Thymus (tissue), 11 donors: ENCODE measurements around the gene ERCC4. TPM values are rescaled to one million over a fixed set of nuclear protein-coding genes. Genes with fewer than 3 reads are reported as not detected.

Experiments used
- DNase-seq, 9 donors: peaks; one replicate each; pipeline ENCODE4 v3.0.0-alpha.2; 2013; ENCODE audit warnings: low spot score in 9 of 9, low read depth in 6 of 9, missing footprints in 1 of 9
- H3K27ac ChIP-seq, 2 donors: one replicate each; pipeline ENCODE4 v1.5.1; 2013; ENCODE audit warnings: control low read depth in 1 of 2, low read depth in 1 of 2, low read length in 1 of 2, mild to moderate bottlenecking in 1 of 2, moderate library complexity in 1 of 2
- H3K27me3 ChIP-seq, 2 donors: one replicate each; pipeline ENCODE4 v1.5.1; 2013; ENCODE audit warnings: low read length in 1 of 2; ENCODE audit not compliant: control insufficient read depth in 2 of 2, insufficient read depth in 1 of 2
- H3K36me3 ChIP-seq, 2 donors: one replicate each; pipeline ENCODE4 v1.5.1; 2013; ENCODE audit warnings: low read length in 1 of 2, mild to moderate bottlenecking in 1 of 2, moderate library complexity in 1 of 2; ENCODE audit not compliant: control insufficient read depth in 2 of 2, insufficient read depth in 2 of 2
- H3K4me1 ChIP-seq, 2 donors: one replicate each; pipeline ENCODE4 v1.5.1; 2013; ENCODE audit warnings: low read length in 2 of 2; ENCODE audit not compliant: control insufficient read depth in 2 of 2, insufficient read depth in 2 of 2
- H3K4me3 ChIP-seq, 2 donors: one replicate each; pipeline ENCODE4 v1.5.1; 2013; ENCODE audit warnings: low read length in 2 of 2, control low read depth in 1 of 2, mild to moderate bottlenecking in 1 of 2
- H3K9me3 ChIP-seq, 2 donors: one replicate each; pipeline ENCODE4 v1.5.1; 2013; ENCODE audit warnings: low read length in 1 of 2, mild to moderate bottlenecking in 1 of 2; ENCODE audit not compliant: control insufficient read depth in 2 of 2, insufficient read depth in 1 of 2
- WGBS: extraction: QIAGEN DNeasy Blood & Tissue Kit; methylation state at CpG from one replicate; pipeline ENCODE4 v1.1.7; 2013; 5-methylcytosine and 5-hydroxymethylcytosine counted together
- polyA plus RNA-seq: library from polyadenylated mRNA; stranded (reverse); fragments of 200-250 nt; gene quantifications from one replicate; pipeline ENCODE4 v1.2.3, GENCODE V29; 2013
- total RNA-seq: library from RNA; stranded (reverse); fragments of 120-200 nt; gene quantifications from one replicate; pipeline ENCODE4 v1.2.4, GENCODE V29; 2013
- donor health status: healthy.

ERCC4 gene
- total and polyA plus RNA-seq, 2 donors, result 4.4 to 7.8 TPM

DNA sequence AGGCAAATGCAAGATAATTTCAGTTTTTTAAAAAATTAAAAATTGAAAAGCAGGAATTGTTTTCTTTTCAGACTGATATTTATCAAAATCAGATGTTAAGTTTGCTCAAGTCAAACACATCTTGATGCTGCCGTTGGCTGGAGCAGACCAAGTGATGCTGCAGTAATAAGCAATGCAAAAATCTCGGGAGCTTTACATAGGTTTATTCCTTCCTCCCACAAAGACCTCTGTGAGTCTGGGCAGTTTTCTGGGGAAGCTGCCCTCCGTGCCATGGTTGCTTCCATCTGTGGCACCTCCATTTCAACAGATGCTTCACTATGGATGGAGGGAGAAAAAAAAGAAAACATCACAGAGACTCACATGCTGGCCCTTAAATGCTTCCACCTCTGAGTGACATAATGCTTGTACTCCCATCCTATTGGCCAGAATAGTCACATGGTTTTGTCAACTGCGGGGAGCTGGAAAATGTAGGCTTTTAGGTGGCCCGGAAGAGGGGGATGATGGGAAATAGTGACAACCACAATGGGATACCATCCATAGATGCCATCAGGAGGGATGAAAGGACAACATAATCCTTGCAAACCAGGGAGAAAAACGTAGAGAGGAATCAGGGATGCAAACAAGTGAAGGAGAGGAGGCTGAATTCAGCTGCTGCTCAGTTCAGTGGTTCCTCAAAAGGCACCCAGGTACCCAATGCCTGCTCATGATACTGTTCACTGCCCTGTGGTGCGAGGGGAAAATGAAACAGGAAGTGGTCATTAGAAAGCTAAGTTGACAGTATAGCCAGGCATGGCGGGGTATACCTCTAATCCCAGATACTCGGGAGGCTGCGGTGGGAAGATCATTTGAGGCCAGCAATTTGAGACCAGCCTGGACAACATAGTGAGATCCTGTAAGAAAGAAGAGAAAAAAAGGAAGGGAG, 13.5 kb upstream of the ERCC4 start:
- WGBS, result 86% methylated on average over 10 of the region's 10 CpGs
- DNase-seq, result no peak

DNA sequence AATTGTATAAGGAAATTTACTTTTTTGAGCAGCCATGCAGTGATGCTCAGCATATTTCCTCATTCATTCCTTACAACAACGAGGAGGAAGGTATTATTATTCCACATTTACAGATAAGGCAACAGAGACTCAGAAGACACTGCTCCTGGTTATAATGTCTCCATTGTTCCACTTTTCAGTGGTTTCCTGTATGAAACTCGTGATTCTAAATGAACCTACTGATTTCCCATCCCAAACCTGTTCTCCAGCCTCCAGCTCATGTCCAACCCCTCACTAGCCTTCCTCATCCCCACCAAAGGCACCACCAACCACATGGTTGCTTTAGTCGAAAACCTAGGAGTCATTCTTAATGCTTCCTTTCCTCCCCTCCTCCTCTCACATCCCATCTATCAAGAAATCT, 12.5 kb upstream of the ERCC4 start:
- no peaks in the 10 kb centered on the region for H3K27me3 ChIP-seq
- no peak overlapping the region for H3K4me3 ChIP-seq
- no peaks in the 10 kb centered on the region for H3K9me3 ChIP-seq
- H3K27ac ChIP-seq, result no peak overlapping the region
- no peaks in the 10 kb centered on the region for H3K4me1 ChIP-seq
- H3K36me3 ChIP-seq, result no peaks in the 10 kb centered on the region
- DNase-seq, result no peak
- 64% methylated on average over 3 of the region's 3 CpGs for WGBS

More for the DNA sequence above, 13.5 kb upstream of the ERCC4 start:
- H3K4me1 ChIP-seq, result no peaks in the 10 kb centered on the region
- no peak overlapping the region for H3K27ac ChIP-seq
- H3K27me3 ChIP-seq, result no peaks in the 10 kb centered on the region
- no peaks in the 10 kb centered on the region for H3K9me3 ChIP-seq
- no peaks in the 10 kb centered on the region for H3K36me3 ChIP-seq
- H3K4me3 ChIP-seq, result no peak overlapping the region

DNA sequence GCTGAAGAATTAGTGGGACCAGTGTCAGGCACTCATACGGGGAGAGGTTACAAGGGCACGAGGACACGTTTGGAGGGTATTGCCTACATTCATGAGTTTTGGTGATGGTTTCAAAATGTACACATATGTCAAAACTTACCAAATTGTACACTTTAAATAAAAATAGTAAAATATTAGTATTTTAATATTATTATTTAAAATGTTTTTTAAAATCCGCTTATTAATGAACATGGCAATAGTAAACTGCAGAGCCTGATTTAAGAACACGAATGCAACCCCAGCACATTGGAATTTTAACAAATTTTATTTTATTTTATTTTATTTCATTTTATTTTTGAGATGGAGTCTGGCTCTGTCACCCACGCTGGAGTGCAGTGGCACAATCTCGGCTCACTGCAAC, 10.9 kb upstream of the ERCC4 start:
- Histone ChIP-seq H3K4me1 (no peaks in the 10 kb centered on the region), H3K9me3 (no peaks in the 10 kb centered on the region), H3K27ac (no peak overlapping the region), H3K4me3 (no peak overlapping the region), H3K36me3 (no peaks in the 10 kb centered on the region), H3K27me3 (no peaks in the 10 kb centered on the region)
- DNase-seq, result no peak
- WGBS, result 87% methylated on average over 7 of the region's 7 CpGs

DNA sequence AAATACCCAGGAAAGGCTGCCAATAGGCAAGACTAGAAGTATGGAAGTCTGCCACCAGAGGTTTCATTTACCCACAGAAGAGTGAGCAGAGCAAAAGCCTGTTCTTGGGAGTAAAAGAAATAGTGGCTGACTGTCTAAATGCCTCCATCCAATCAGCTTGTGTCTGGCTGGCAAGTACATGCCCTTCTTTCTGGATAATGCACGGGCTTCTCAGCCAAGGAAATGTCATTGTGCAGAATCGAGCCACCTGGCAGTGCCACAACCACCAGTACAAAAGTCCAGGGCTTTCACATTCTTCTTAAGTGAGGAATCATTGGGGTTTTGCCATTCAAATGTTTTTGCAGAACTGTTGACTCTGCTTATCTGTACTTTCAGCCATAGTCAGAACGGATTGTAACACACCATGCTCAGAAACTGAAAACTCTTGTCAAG, 10.1 kb upstream of the ERCC4 start:
- Histone ChIP-seq H3K4me3 (no peak overlapping the region), H3K9me3 (no peaks in the 10 kb centered on the region), H3K36me3 (no peaks in the 10 kb centered on the region), H3K4me1 (no peaks in the 10 kb centered on the region), H3K27ac (no peak overlapping the region), H3K27me3 (no peaks in the 10 kb centered on the region)
- 55% methylated on average over 3 of the region's 3 CpGs for WGBS
- DNase-seq, result no peak

DNA sequence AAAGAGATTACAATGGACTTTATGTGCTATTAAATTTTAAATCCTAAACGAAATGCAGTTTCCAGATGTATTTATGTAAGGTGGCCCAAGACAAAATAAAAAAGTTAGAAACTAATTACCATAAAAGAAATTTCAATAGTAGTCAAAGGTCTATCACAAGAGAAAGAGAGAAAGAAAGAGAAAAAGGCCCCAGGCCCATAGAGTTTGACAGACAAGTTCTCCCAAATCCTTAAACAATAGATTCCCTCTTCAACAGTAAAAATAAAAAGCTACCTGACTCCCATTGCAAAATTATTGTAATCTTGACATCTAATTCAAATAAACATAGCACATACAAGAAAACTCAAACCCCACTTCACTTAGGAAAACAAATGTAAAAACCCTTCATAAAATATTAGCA, 8.6 kb upstream of the ERCC4 start:
- Histone ChIP-seq H3K36me3 (no peaks in the 10 kb centered on the region), H3K4me1 (no peaks in the 10 kb centered on the region), H3K27me3 (peaks cover 0 to 2% of the 10 kb centered on the region in 2 donors), H3K4me3 (no peak overlapping the region), H3K27ac (no peak overlapping the region), H3K9me3 (no peaks in the 10 kb centered on the region)
- WGBS, result 95% methylated on average over 1 of the region's 1 CpG
- DNase-seq, result no peak

DNA sequence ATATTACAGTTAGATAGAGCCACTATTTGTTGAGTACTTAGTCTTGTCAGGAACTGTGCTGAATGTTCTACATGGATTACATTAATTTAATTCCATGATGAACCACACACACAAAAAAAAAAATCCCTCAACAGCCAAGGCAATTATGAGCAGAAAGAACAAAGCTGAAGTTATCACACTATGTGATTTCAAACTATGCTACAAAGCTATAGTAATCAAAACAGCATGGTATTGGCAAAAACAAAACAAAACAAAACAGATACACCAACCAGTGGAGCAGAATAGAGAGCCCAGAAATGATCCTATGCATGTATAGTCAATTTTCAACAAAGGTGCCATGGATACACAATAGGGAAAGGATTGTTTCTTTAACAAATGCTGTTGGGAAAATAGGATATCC, 8.1 kb upstream of the ERCC4 start:
- H3K36me3 ChIP-seq, result no peaks in the 10 kb centered on the region
- DNase-seq, result no peak

DNA sequence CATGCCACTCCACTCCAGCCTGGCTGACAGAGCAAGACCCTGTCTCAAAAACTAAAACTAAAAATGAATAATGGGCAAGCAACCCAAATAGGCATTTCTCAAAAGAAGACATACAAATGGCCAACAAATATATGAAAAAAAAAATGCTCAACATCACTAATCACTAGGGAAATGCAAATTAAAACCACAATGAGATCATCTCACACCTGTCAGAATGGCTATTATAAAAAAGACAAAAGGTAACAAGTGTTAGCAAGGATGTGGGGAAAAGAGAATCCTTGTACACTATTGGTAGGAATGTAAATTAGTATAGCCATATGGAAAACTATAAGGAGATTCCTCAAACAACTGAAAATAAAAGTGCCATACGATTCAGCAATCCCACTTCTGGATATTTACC, 7.1 kb upstream of the ERCC4 start:
- no peak for DNase-seq
- WGBS, result 95% methylated on average over 1 of the region's 1 CpG
- H3K4me3 ChIP-seq, result no peak overlapping the region
- no peaks in the 10 kb centered on the region for H3K4me1 ChIP-seq
- no peaks in the 10 kb centered on the region for H3K36me3 ChIP-seq
- peaks cover 0 to 2% of the 10 kb centered on the region in 2 donors for H3K27me3 ChIP-seq
- H3K27ac ChIP-seq, result no peak overlapping the region
- H3K9me3 ChIP-seq, result no peaks in the 10 kb centered on the region

More for the DNA sequence above, 8.1 kb upstream of the ERCC4 start:
- no peak overlapping the region for H3K27ac ChIP-seq
- H3K4me1 ChIP-seq, result no peaks in the 10 kb centered on the region
- peaks cover 0 to 2% of the 10 kb centered on the region in 2 donors for H3K27me3 ChIP-seq
- H3K4me3 ChIP-seq, result no peak overlapping the region
- no peaks in the 10 kb centered on the region for H3K9me3 ChIP-seq

DNA sequence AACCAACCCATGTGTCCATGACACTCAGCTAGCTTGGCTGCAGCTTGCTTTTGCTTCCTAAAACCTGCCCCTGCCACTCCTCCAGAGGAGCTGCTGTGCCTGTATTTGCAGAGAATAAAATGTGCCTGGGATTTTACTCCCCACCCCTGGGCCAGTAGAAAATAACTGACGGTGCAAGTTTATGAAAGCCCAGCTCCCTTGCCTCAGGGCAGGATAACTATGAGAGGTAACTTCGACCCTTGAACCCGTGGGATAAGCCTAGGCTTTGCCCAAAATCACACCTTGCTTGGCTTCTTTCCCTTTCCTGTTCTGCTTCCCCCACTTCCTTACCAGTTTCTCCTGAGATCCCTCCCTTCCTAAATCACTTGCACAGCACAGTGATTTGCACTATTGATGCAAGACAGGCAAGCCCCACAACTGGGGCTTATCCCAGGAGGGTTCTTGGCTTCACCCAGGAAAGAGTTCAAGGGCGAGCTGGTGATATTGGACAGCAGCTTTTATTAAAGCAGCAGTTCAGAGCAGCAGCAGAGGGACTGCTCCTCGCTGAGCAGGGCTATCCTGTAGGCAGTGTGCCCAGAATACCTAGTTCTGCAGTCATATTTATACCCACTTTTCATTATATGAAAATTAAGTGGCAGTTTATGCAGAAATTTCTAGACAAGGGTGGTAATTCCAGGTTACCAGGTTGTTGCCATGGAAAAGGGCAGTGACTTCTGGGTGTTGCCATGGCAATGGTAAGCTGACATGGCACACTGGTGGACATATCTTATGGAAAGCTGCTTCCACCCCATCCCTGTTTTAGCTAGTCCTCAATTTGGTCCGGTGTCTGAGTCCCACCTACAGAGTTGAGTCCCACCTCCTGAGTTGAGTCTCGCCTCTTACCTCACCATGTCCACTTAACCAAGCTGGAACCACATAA, 6.3 kb upstream of the ERCC4 start:
- Histone ChIP-seq H3K27ac (no peak overlapping the region), H3K9me3 (no peaks in the 10 kb centered on the region), H3K27me3 (peaks cover 0 to 2% of the 10 kb centered on the region in 2 donors), H3K4me1 (no peaks in the 10 kb centered on the region), H3K36me3 (no peaks in the 10 kb centered on the region), H3K4me3 (no peak overlapping the region)
- 91% methylated on average over 7 of the region's 7 CpGs for WGBS
- DNase-seq, result no peak
